Caco-2 (cell line): Measurements from ENCODE around the gene H6PD. TPM values are rescaled to one million over a fixed set of nuclear protein-coding genes. Genes with fewer than 3 reads are reported as not detected.

ENCODE experiments used
- BruUV-seq: library from RNA; stranded (reverse); fragments of 400-500 nt; replicated peaks from 2 replicates; lab custom pipeline; 2021; lab: Mats Ljungman, UMichigan
- CTCF ChIA-PET: fragments of 300-600 bp; sonication (Branson Sonifier 250); formaldehyde crosslinking; loops from one replicate; lab custom pipeline; 2022; ENCODE audit warnings: antibody characterized with exemption; lab: Charles Lee
- POLR2A ChIA-PET: fragments of 300-600 bp; sonication (Branson Sonifier 250); formaldehyde crosslinking; loops from one replicate; lab custom pipeline; 2022; ENCODE audit warnings: antibody characterized with exemption; lab: Charles Lee
- DNase-seq, 2 experiments: peaks; one replicate each; pipeline versions ENCODE4 v3.0.0 to v3.0.0-alpha.2; 2020 to 2022
- H3K27me3 ChIP-seq: replicated peaks from 2 replicates; pipeline ENCODE4 v1.6.0; 2011; ENCODE audit warnings: low read length; ENCODE audit not compliant: control insufficient read depth, insufficient read depth
- H3K36me3 ChIP-seq: 2 replicates; pipeline ENCODE4 v1.5.1; 2011; ENCODE audit warnings: low read length; ENCODE audit not compliant: control insufficient read depth, insufficient read depth
- H3K4me1 ChIP-seq: fragments of 250-450 bp; sonication (Bioruptor Pico); 2 replicates; pipeline ENCODE4 v1.5.1; 2020; ENCODE audit warnings: mild to moderate bottlenecking
- H3K4me3 ChIP-seq: 2 replicates; pipeline ENCODE4 v1.5.1; 2011; ENCODE audit warnings: low read depth, mild to moderate bottlenecking, control low read depth, low read length
- H3K9me3 ChIP-seq: fragments of 250-450 bp; sonication (Bioruptor Pico); 2 replicates; pipeline ENCODE4 v1.5.1; 2020; ENCODE audit warnings: mild to moderate bottlenecking, moderate library complexity
- H3K27ac Mint-ChIP-seq: one replicate; pipeline ENCODE4 v1.8.0; 2022; ENCODE audit warnings: mixed read lengths; ENCODE audit not compliant: unreplicated experiment
- H3K27me3 Mint-ChIP-seq: one replicate; pipeline ENCODE4 v1.8.0; 2022; ENCODE audit warnings: mixed read lengths; ENCODE audit not compliant: insufficient read depth, unreplicated experiment
- H3K36me3 Mint-ChIP-seq: one replicate; pipeline ENCODE4 v1.8.0; 2022; ENCODE audit warnings: mild to moderate bottlenecking, mixed read lengths; ENCODE audit not compliant: insufficient read depth, unreplicated experiment
- H3K4me1 Mint-ChIP-seq: one replicate; pipeline ENCODE4 v1.8.0; 2022; ENCODE audit warnings: low read depth, mixed read lengths; ENCODE audit not compliant: unreplicated experiment
- H3K4me3 Mint-ChIP-seq: one replicate; pipeline ENCODE4 v1.8.0; 2022; ENCODE audit warnings: mild to moderate bottlenecking, moderate library complexity, mixed read lengths; ENCODE audit not compliant: unreplicated experiment
- H3K9me3 Mint-ChIP-seq: one replicate; pipeline ENCODE4 v1.8.0; 2022; ENCODE audit warnings: mixed read lengths; ENCODE audit not compliant: unreplicated experiment
- CTCF ChIP-seq, 2 experiments: fragments of 200-600 bp in 1 of 2; IDR thresholded peaks; 1 replicate in 1 of 2; 2 replicates in 1 of 2; pipeline versions ENCODE4 v1.5.1 to v1.8.0; 2011 to 2022; ENCODE audit warnings: antibody characterized with exemption in 1 of 2, control low read depth in 1 of 2, inconsistent platforms in 1 of 2, low read depth in 1 of 2, low read length in 1 of 2, mild to moderate bottlenecking in 1 of 2, moderate library complexity in 1 of 2; ENCODE audit not compliant: insufficient read depth in 1 of 2, severe bottlenecking in 1 of 2, unreplicated experiment in 1 of 2
- intact Hi-C: fragments of 100-400 bp; cut with micrococcal nuclease; formaldehyde crosslinking; loops from one replicate; pipeline ENCODE4 v1.10.0; 2022; ENCODE audit not compliant: unreplicated experiment
- total RNA-seq: library from RNA; stranded (reverse); gene quantifications from 2 replicates; pipeline ENCODE4 v1.2.3, GENCODE V29; 2022

The H6PD gene
- total RNA-seq, 1 experiment from 2014 or later: 13.0 TPM

GRCh38 chr1:9256332-9256731, 21.8 kb downstream of the H6PD start:
- ChIA-PET CTCF (no interaction called here), POLR2A (no interaction called here)

GRCh38 chr1:9257851-9258250, 23.3 kb downstream of the H6PD start:
- H3K27me3 Mint-ChIP-seq: no peaks in the 10 kb centered on the region
- Histone ChIP-seq H3K27me3 (no peaks in the 10 kb centered on the region), H3K9me3 (peaks cover 18% of the 10 kb centered on the region; the same call in 1 of the 2 replicates), H3K36me3 (no peaks in the 10 kb centered on the region), H3K4me3 (no peak overlapping the region), H3K4me1 (peaks cover 12% of the 10 kb centered on the region)
- CTCF ChIA-PET: no interaction called here
- BruUV-seq: no TSS peak
- H3K27ac Mint-ChIP-seq: no peak overlapping the region
- intact Hi-C loops: no loop called here
- H3K4me3 Mint-ChIP-seq: no peak overlapping the region
- peaks cover 16% of the 10 kb centered on the region for H3K9me3 Mint-ChIP-seq
- DNase-seq: no peak
- no peak for TF ChIP-seq CTCF (IDR thresholded peaks at IDR 0.05; ENCODE audit: insufficient read depth in 1 of 2, low read depth in 1 of 2, low read length in 1 of 2, severe bottlenecking in 1 of 2, unreplicated experiment in 1 of 2)
- no peaks in the 10 kb centered on the region for H3K36me3 Mint-ChIP-seq
- peaks cover 19% of the 10 kb centered on the region for H3K4me1 Mint-ChIP-seq
- POLR2A ChIA-PET: no interaction called here

More at GRCh38 chr1:9256332-9256731, 21.8 kb downstream of the H6PD start:
- H3K27me3 ChIP-seq: no peaks in the 10 kb centered on the region
- peaks cover 18% of the 10 kb centered on the region; the same call in 1 of the 2 replicates for H3K9me3 ChIP-seq
- no peak for TF ChIP-seq CTCF (IDR thresholded peaks at IDR 0.05; ENCODE audit: insufficient read depth in 1 of 2, low read depth in 1 of 2, low read length in 1 of 2, severe bottlenecking in 1 of 2, unreplicated experiment in 1 of 2)
- DNase-seq: no peak
- Mint-ChIP-seq H3K27me3 (no peaks in the 10 kb centered on the region), H3K4me3 (no peak overlapping the region), H3K36me3 (no peaks in the 10 kb centered on the region), H3K9me3 (peaks cover 16% of the 10 kb centered on the region), H3K4me1 (peaks cover 21% of the 10 kb centered on the region), H3K27ac (no peak overlapping the region)
- H3K4me1 ChIP-seq: peaks cover 14% of the 10 kb centered on the region
- no TSS peak for BruUV-seq
- no peaks in the 10 kb centered on the region for H3K36me3 ChIP-seq
- intact Hi-C loops: no loop called here
- no peak overlapping the region for H3K4me3 ChIP-seq

- Histone ChIP-seq H3K36me3 (no peaks in the 10 kb centered on the region), H3K4me3 (no peak overlapping the region), H3K27me3 (no peaks in the 10 kb centered on the region), H3K9me3 (peaks cover 18% of the 10 kb centered on the region; the same call in 1 of the 2 replicates), H3K4me1 (peaks cover 4% of the 10 kb centered on the region)
- H3K27ac Mint-ChIP-seq: no peak overlapping the region
- no peaks in the 10 kb centered on the region for H3K27me3 Mint-ChIP-seq
- no peak for TF ChIP-seq CTCF (IDR thresholded peaks at IDR 0.05; ENCODE audit: insufficient read depth in 1 of 2, low read depth in 1 of 2, low read length in 1 of 2, severe bottlenecking in 1 of 2, unreplicated experiment in 1 of 2)
- H3K9me3 Mint-ChIP-seq: peaks cover 16% of the 10 kb centered on the region
- POLR2A ChIA-PET: no interaction called here
- intact Hi-C loops: no loop called here
- no TSS peak for BruUV-seq
- no peak overlapping the region for H3K4me3 Mint-ChIP-seq
- H3K4me1 Mint-ChIP-seq: peaks cover 11% of the 10 kb centered on the region
- no peaks in the 10 kb centered on the region for H3K36me3 Mint-ChIP-seq
- DNase-seq: no peak
- CTCF ChIA-PET: no interaction called here
These were observed 24.1 kb downstream of the H6PD start for GRCh38 chr1:9258629-9259028.
